ENCODE data around the gene FBXL17.

Gene FBXL17

GRCh38 chr5:108375768-108376167, 6.1 kb downstream of the FBXL17 start:
- DNase-seq (ENCODE audit: low read depth in 1 of 2, low spot score in 1 of 2), result no peak

GRCh38 chr5:108373426-108373825, 8.5 kb downstream of the FBXL17 start:
- DNase-seq (ENCODE audit: low read depth in 1 of 2, low spot score in 1 of 2), result no peak

GRCh38 chr5:108372369-108372768, 9.5 kb downstream of the FBXL17 start:
- DNase-seq (ENCODE audit: low read depth in 1 of 2, low spot score in 1 of 2), result no peak

- no peak for DNase-seq (ENCODE audit: low read depth in 1 of 2, low spot score in 1 of 2)
These were observed 10.6 kb downstream of the FBXL17 start for GRCh38 chr5:108371263-108371662.

GRCh38 chr5:108369167-108369566, 12.7 kb downstream of the FBXL17 start:
- DNase-seq (ENCODE audit: low read depth in 1 of 2, low spot score in 1 of 2), result no peak

GRCh38 chr5:108367679-108368334, 14.1 kb downstream of the FBXL17 start:
- DNase-seq (ENCODE audit: low read depth in 1 of 2, low spot score in 1 of 2), result no peak

GRCh38 chr5:108366500-108366899, 15.4 kb downstream of the FBXL17 start:
- no peak for DNase-seq (ENCODE audit: low read depth in 1 of 2, low spot score in 1 of 2)

- no peak for DNase-seq (ENCODE audit: low read depth in 1 of 2, low spot score in 1 of 2)
These were observed 20.1 kb downstream of the FBXL17 start for GRCh38 chr5:108361771-108362170.

- no peak for DNase-seq (ENCODE audit: low read depth in 1 of 2, low spot score in 1 of 2)
These were observed 20.7 kb downstream of the FBXL17 start for GRCh38 chr5:108361239-108361638.

GRCh38 chr5:108360280-108360679, 21.6 kb downstream of the FBXL17 start:
- no peak for DNase-seq (ENCODE audit: low read depth in 1 of 2, low spot score in 1 of 2)

- no peak for DNase-seq (ENCODE audit: low read depth in 1 of 2, low spot score in 1 of 2)
These were observed 25.6 kb downstream of the FBXL17 start for GRCh38 chr5:108356286-108356685.

- no peak for DNase-seq (ENCODE audit: low read depth in 1 of 2, low spot score in 1 of 2)
These were observed 28.8 kb downstream of the FBXL17 start for GRCh38 chr5:108353087-108353486.

- DNase-seq (ENCODE audit: low read depth in 1 of 2, low spot score in 1 of 2), result no peak
These were observed 36.2 kb downstream of the FBXL17 start for GRCh38 chr5:108345541-108346171.

- DNase-seq (ENCODE audit: low read depth in 1 of 2, low spot score in 1 of 2), result no peak
These were observed 37.6 kb downstream of the FBXL17 start for GRCh38 chr5:108344103-108344822.

- no peak for DNase-seq (ENCODE audit: low read depth in 1 of 2, low spot score in 1 of 2)
These were observed 40.0 kb downstream of the FBXL17 start for GRCh38 chr5:108341866-108342265.

GRCh38 chr5:108340131-108340530, 41.8 kb downstream of the FBXL17 start:
- no peak for DNase-seq (ENCODE audit: low read depth in 1 of 2, low spot score in 1 of 2)

- no peak for DNase-seq (ENCODE audit: low read depth in 1 of 2, low spot score in 1 of 2)
These were observed 42.7 kb downstream of the FBXL17 start for GRCh38 chr5:108339220-108339619.

GRCh38 chr5:108334225-108334624, 47.7 kb downstream of the FBXL17 start:
- DNase-seq (ENCODE audit: low read depth in 1 of 2, low spot score in 1 of 2), result no peak

- DNase-seq (ENCODE audit: low read depth in 1 of 2, low spot score in 1 of 2), result no peak
These were observed 54.9 kb downstream of the FBXL17 start for GRCh38 chr5:108326982-108327381.

GRCh38 chr5:108324886-108325285, 57.0 kb downstream of the FBXL17 start:
- DNase-seq (ENCODE audit: low read depth in 1 of 2, low spot score in 1 of 2), result no peak

GRCh38 chr5:108321341-108321740, 60.6 kb downstream of the FBXL17 start:
- DNase-seq (ENCODE audit: low read depth in 1 of 2, low spot score in 1 of 2), result no peak

- no peak for DNase-seq (ENCODE audit: low read depth in 1 of 2, low spot score in 1 of 2)
These were observed 61.7 kb downstream of the FBXL17 start for GRCh38 chr5:108320231-108320630.

All from activated CD4-positive, alpha-beta T cell treated with anti-CD3 and anti-CD28 coated beads, Interleukin-2, amount 50 U/mL, for 24 hours (primary cell).